Gastroesophageal sphincter (tissue), 3 donors: ENCODE data around the gene KIRREL1.

Experiments
- EP300 ChIP-seq: sonication (generic); formaldehyde crosslinking; IDR thresholded peaks from one replicate; pipeline ENCODE4 v1.6.1; 2017; ENCODE audit warnings: antibody characterized with exemption, mild to moderate bottlenecking
- POLR2A ChIP-seq, 2 donors: fragments of 450-650 bp; IDR thresholded peaks; one replicate each; pipeline ENCODE4 v1.6.1; 2017; ENCODE audit warnings: antibody characterized with exemption in 2 of 2, mild to moderate bottlenecking in 2 of 2, moderate library complexity in 1 of 2
- POLR2AphosphoS5 ChIP-seq: sonication (generic); formaldehyde crosslinking; IDR thresholded peaks from one replicate; pipeline ENCODE4 v1.6.1; 2017; ENCODE audit warnings: antibody characterized with exemption
- TF ChIP-seq, protein P1 (sequence below), 4 experiments: fragments of 200-600 bp in 2 of 4; fragments of 450-650 bp in 2 of 4; sonication (generic) in 1 of 4; IDR thresholded peaks; one replicate each; pipeline ENCODE4 v1.5.1; 2017 to 2019; ENCODE audit warnings: antibody characterized with exemption in 4 of 4, mild to moderate bottlenecking in 2 of 4, moderate library complexity in 2 of 4

DNA sequence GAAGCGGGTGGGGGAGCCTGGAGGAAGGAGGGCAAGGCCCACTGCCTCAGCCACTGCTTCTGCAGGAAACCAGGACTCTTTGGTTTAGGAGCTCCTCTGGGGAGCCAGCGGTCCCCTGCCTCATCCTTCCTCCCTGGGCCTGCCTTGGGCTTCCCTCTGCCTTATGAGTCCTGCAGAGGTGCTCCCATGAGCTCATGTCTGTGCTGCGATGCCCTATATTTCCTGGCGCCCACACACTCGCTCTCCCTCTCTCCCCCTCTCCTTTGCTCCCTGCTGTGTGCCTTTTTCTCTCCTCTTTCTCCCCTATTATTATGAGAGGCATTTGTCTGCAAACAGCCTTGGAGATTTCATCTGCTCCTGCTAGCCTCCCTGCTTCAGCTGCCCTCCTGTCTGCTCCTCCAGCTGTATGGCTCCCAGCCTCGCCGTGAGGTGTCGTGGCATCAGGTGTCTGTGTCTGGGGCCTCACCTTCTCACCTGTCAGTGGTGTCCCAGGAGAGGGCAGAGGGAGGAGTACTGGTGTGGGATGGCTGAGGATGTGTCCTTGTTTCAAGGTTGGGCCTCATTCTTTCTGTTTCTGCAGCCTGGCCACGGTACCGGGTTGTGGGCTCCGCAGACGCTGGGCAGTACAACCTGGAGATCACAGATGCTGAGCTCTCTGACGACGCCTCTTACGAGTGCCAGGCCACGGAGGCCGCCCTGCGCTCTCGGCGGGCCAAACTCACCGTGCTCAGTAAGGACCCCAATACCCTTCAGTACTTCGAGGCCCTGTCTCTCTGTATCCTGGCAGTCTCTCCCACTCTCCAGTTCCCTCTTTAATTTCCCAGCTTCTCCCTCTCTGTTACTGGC is 84.2 kb downstream of the KIRREL1 start:
- TF ChIP-seq, protein P1, sequence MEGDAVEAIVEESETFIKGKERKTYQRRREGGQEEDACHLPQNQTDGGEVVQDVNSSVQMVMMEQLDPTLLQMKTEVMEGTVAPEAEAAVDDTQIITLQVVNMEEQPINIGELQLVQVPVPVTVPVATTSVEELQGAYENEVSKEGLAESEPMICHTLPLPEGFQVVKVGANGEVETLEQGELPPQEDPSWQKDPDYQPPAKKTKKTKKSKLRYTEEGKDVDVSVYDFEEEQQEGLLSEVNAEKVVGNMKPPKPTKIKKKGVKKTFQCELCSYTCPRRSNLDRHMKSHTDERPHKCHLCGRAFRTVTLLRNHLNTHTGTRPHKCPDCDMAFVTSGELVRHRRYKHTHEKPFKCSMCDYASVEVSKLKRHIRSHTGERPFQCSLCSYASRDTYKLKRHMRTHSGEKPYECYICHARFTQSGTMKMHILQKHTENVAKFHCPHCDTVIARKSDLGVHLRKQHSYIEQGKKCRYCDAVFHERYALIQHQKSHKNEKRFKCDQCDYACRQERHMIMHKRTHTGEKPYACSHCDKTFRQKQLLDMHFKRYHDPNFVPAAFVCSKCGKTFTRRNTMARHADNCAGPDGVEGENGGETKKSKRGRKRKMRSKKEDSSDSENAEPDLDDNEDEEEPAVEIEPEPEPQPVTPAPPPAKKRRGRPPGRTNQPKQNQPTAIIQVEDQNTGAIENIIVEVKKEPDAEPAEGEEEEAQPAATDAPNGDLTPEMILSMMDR (IDR thresholded peaks at IDR 0.05): no peak
- TF ChIP-seq EP300 (no peak), POLR2A (IDR thresholded peaks at IDR 0.05) (no peak), POLR2AphosphoS5 (no peak)
